Measurements from ENCODE around the gene NKD2.
A peak's percentile ranks its signal among the peaks of the same experiment; 100 is the strongest.

Gene NKD2

GRCh38 chr5:1001406-1002270 is 7.0 kb upstream of the NKD2 start:
- TF ChIP-seq SUZ12 (IDR thresholded peaks at IDR 0.05; ENCODE audit: extremely low read depth, insufficient read depth, insufficient read length) (no peak), YY1 (IDR thresholded peaks at IDR 0.05; ENCODE audit: insufficient read depth, insufficient read length) (no peak), ZNF274 (IDR thresholded peaks at IDR 0.05; ENCODE audit: low read depth, low read length) (no peak)
- DNase-seq (ENCODE audit: low read depth, low spot score), result no peak
- Histone ChIP-seq H3K4me1 (ENCODE audit: insufficient read depth, insufficient read length) (peaks cover 8% of the 10 kb centered on the region), H3K4me3 (ENCODE audit: insufficient read length, low read depth) (no peak overlapping the region), H3K9me3 (ENCODE audit: insufficient read depth, low read length) (no peaks in the 10 kb centered on the region), H3K27me3 (ENCODE audit: insufficient read depth, insufficient read length) (peaks cover 34% of the 10 kb centered on the region), H3K36me3 (ENCODE audit: insufficient read depth, insufficient read length, low read length) (no peaks in the 10 kb centered on the region), H3K9ac (ENCODE audit: insufficient read length, low read depth) (no peak overlapping the region)

GRCh38 chr5:1002271-1002546 is 6.4 kb upstream of the NKD2 start:
- Histone ChIP-seq H3K4me3 (ENCODE audit: insufficient read length, low read depth) (no peak overlapping the region), H3K4me1 (ENCODE audit: insufficient read depth, insufficient read length) (peaks cover 13% of the 10 kb centered on the region), H3K9ac (ENCODE audit: insufficient read length, low read depth) (no peak overlapping the region), H3K36me3 (ENCODE audit: insufficient read depth, insufficient read length, low read length) (no peaks in the 10 kb centered on the region), H3K9me3 (ENCODE audit: insufficient read depth, low read length) (no peaks in the 10 kb centered on the region), H3K27me3 (ENCODE audit: insufficient read depth, insufficient read length) (peaks cover 34% of the 10 kb centered on the region)
- no peak for DNase-seq (ENCODE audit: low read depth, low spot score)
- no peak for TF ChIP-seq ZNF274 (IDR thresholded peaks at IDR 0.05; ENCODE audit: low read depth, low read length)
- TF ChIP-seq YY1 (IDR thresholded peaks at IDR 0.05; ENCODE audit: insufficient read depth, insufficient read length), result no peak

- no peak for TF ChIP-seq SUZ12 (IDR thresholded peaks at IDR 0.05; ENCODE audit: extremely low read depth, insufficient read depth, insufficient read length)
- no peak for TF ChIP-seq ZNF274 (IDR thresholded peaks at IDR 0.05; ENCODE audit: low read depth, low read length)
- no peak for TF ChIP-seq YY1 (IDR thresholded peaks at IDR 0.05; ENCODE audit: insufficient read depth, insufficient read length)
- Histone ChIP-seq H3K4me3 (ENCODE audit: insufficient read length, low read depth) (no peak overlapping the region), H3K4me1 (ENCODE audit: insufficient read depth, insufficient read length) (peaks cover 13% of the 10 kb centered on the region), H3K9ac (ENCODE audit: insufficient read length, low read depth) (no peak overlapping the region), H3K9me3 (ENCODE audit: insufficient read depth, low read length) (no peaks in the 10 kb centered on the region), H3K27me3 (ENCODE audit: insufficient read depth, insufficient read length) (peaks cover 34% of the 10 kb centered on the region), H3K36me3 (ENCODE audit: insufficient read depth, insufficient read length, low read length) (no peaks in the 10 kb centered on the region)
- no peak for DNase-seq (ENCODE audit: low read depth, low spot score)
Measured at GRCh38 chr5:1002836-1003235, 5.8 kb upstream of the NKD2 start.

- Histone ChIP-seq H3K9ac (ENCODE audit: insufficient read length, low read depth) (no peak overlapping the region), H3K4me1 (ENCODE audit: insufficient read depth, insufficient read length) (peaks cover 13% of the 10 kb centered on the region), H3K36me3 (ENCODE audit: insufficient read depth, insufficient read length, low read length) (no peaks in the 10 kb centered on the region), H3K9me3 (ENCODE audit: insufficient read depth, low read length) (no peaks in the 10 kb centered on the region), H3K27me3 (ENCODE audit: insufficient read depth, insufficient read length) (peaks cover 36% of the 10 kb centered on the region), H3K4me3 (ENCODE audit: insufficient read length, low read depth) (no peak overlapping the region)
- TF ChIP-seq SUZ12 (IDR thresholded peaks at IDR 0.05; ENCODE audit: extremely low read depth, insufficient read depth, insufficient read length) (no peak), YY1 (IDR thresholded peaks at IDR 0.05; ENCODE audit: insufficient read depth, insufficient read length) (no peak), ZNF274 (IDR thresholded peaks at IDR 0.05; ENCODE audit: low read depth, low read length) (no peak)
- DNase-seq (ENCODE audit: low read depth, low spot score), result no peak
Measured at GRCh38 chr5:1003296-1003937, 5.2 kb upstream of the NKD2 start.

GRCh38 chr5:1004461-1005248 is 3.9 kb upstream of the NKD2 start:
- Histone ChIP-seq H3K9ac (ENCODE audit: insufficient read length, low read depth) (peak overlapping the region; percentile 72), H3K9me3 (ENCODE audit: insufficient read depth, low read length) (no peaks in the 10 kb centered on the region), H3K4me3 (ENCODE audit: insufficient read length, low read depth) (peak overlapping the region; percentile 26), H3K36me3 (ENCODE audit: insufficient read depth, insufficient read length, low read length) (no peaks in the 10 kb centered on the region), H3K27me3 (ENCODE audit: insufficient read depth, insufficient read length) (peaks cover 42% of the 10 kb centered on the region), H3K4me1 (ENCODE audit: insufficient read depth, insufficient read length) (peaks cover 13% of the 10 kb centered on the region)
- no peak for DNase-seq (ENCODE audit: low read depth, low spot score)
- no peak for TF ChIP-seq ZNF274 (IDR thresholded peaks at IDR 0.05; ENCODE audit: low read depth, low read length)
- TF ChIP-seq YY1 (IDR thresholded peaks at IDR 0.05; ENCODE audit: insufficient read depth, insufficient read length), result no peak
- no peak for TF ChIP-seq SUZ12 (IDR thresholded peaks at IDR 0.05; ENCODE audit: extremely low read depth, insufficient read depth, insufficient read length)

- Histone ChIP-seq H3K9ac (ENCODE audit: insufficient read length, low read depth) (peak overlapping the region; percentile 72), H3K36me3 (ENCODE audit: insufficient read depth, insufficient read length, low read length) (no peaks in the 10 kb centered on the region), H3K27me3 (ENCODE audit: insufficient read depth, insufficient read length) (peaks cover 47% of the 10 kb centered on the region), H3K4me1 (ENCODE audit: insufficient read depth, insufficient read length) (peaks cover 13% of the 10 kb centered on the region), H3K4me3 (ENCODE audit: insufficient read length, low read depth) (peak overlapping the region; percentile 26), H3K9me3 (ENCODE audit: insufficient read depth, low read length) (no peaks in the 10 kb centered on the region)
- DNase-seq (ENCODE audit: low read depth, low spot score), result no peak
- TF ChIP-seq ZNF274 (IDR thresholded peaks at IDR 0.05; ENCODE audit: low read depth, low read length), result no peak
- no peak for TF ChIP-seq SUZ12 (IDR thresholded peaks at IDR 0.05; ENCODE audit: extremely low read depth, insufficient read depth, insufficient read length)
- TF ChIP-seq YY1 (IDR thresholded peaks at IDR 0.05; ENCODE audit: insufficient read depth, insufficient read length), result no peak
Measured at GRCh38 chr5:1005249-1005851, 3.3 kb upstream of the NKD2 start.
